Stimulated activated effector memory CD8-positive, alpha-beta T cell treated with anti-CD3 and anti-CD28 coated beads, Interleukin-12 subunit alpha, Interleukin-12 subunit beta, amount 100 ng/mL, for 72 hours (primary cell): ENCODE measurements around the gene KCTD5.

ENCODE experiments used
- ATAC-seq: fragments of 150-1000 bp; cut with Tn5 transposase; 2 replicates; pipeline ENCODE4 v1.10.0; 2021
- DNase-seq, 2 donors: peaks; one replicate each; pipeline ENCODE4 v3.0.0; 2021 to 2022; ENCODE audit warnings: low spot score in 2 of 2
- H3K27ac Mint-ChIP-seq: one replicate; pipeline ENCODE4 v1.8.0; 2022; ENCODE audit warnings: mild to moderate bottlenecking, mixed read lengths
- H3K36me3 Mint-ChIP-seq: one replicate; pipeline ENCODE4 v1.8.0; 2022; ENCODE audit warnings: mild to moderate bottlenecking, mixed read lengths
- H3K4me1 Mint-ChIP-seq: one replicate; pipeline ENCODE4 v1.8.0; 2022; ENCODE audit warnings: mixed read lengths
- H3K4me3 Mint-ChIP-seq: one replicate; pipeline ENCODE4 v1.8.0; 2022; ENCODE audit warnings: mild to moderate bottlenecking, mixed read lengths
- H3K9me3 Mint-ChIP-seq: one replicate; pipeline ENCODE4 v1.8.0; 2022; ENCODE audit warnings: mixed read lengths

KCTD5 gene

GRCh38 chr16:2698965-2699750 lies 16.8 kb downstream of the KCTD5 start:
- H3K9me3 Mint-ChIP-seq = no peaks in the 10 kb centered on the region
- ATAC-seq (no peak), DNase-seq (no peak)
- peaks cover 59% of the 10 kb centered on the region for H3K36me3 Mint-ChIP-seq
- H3K4me1 Mint-ChIP-seq = peaks cover 5% of the 10 kb centered on the region
- no peak overlapping the region for H3K27ac Mint-ChIP-seq
- H3K4me3 Mint-ChIP-seq = no peak overlapping the region

GRCh38 chr16:2699791-2700600 lies 17.7 kb downstream of the KCTD5 start:
- DNase-seq (no peak), ATAC-seq (no peak)
- peaks cover 5% of the 10 kb centered on the region for H3K4me1 Mint-ChIP-seq
- no peaks in the 10 kb centered on the region for H3K9me3 Mint-ChIP-seq
- no peak overlapping the region for H3K4me3 Mint-ChIP-seq
- peaks cover 59% of the 10 kb centered on the region for H3K36me3 Mint-ChIP-seq
- no peak overlapping the region for H3K27ac Mint-ChIP-seq

- no peaks in the 10 kb centered on the region for H3K9me3 Mint-ChIP-seq
- H3K27ac Mint-ChIP-seq = no peak overlapping the region
- no peak for ATAC-seq
- H3K4me1 Mint-ChIP-seq = peaks cover 5% of the 10 kb centered on the region
- DNase-seq = no peak
- peaks cover 61% of the 10 kb centered on the region for H3K36me3 Mint-ChIP-seq
- H3K4me3 Mint-ChIP-seq = no peak overlapping the region
These were observed 18.5 kb downstream of the KCTD5 start for GRCh38 chr16:2700786-2701185.

- peaks cover 66% of the 10 kb centered on the region for H3K36me3 Mint-ChIP-seq
- no peak overlapping the region for H3K27ac Mint-ChIP-seq
- ATAC-seq = no peak
- H3K9me3 Mint-ChIP-seq = no peaks in the 10 kb centered on the region
- no peak overlapping the region for H3K4me3 Mint-ChIP-seq
- no peak for DNase-seq
- peaks cover 5% of the 10 kb centered on the region for H3K4me1 Mint-ChIP-seq
These were observed 18.9 kb downstream of the KCTD5 start for GRCh38 chr16:2701272-2701671.

- Mint-ChIP-seq H3K9me3 (no peaks in the 10 kb centered on the region), H3K36me3 (peaks cover 62% of the 10 kb centered on the region), H3K27ac (no peak overlapping the region), H3K4me3 (no peak overlapping the region), H3K4me1 (peaks cover 3% of the 10 kb centered on the region)
- DNase-seq = no peak
- ATAC-seq = no peak
These were observed 19.6 kb downstream of the KCTD5 start for GRCh38 chr16:2701713-2702437.

GRCh38 chr16:2702438-2702825 lies 20.1 kb downstream of the KCTD5 start:
- no peak for ATAC-seq
- peaks cover 62% of the 10 kb centered on the region for H3K36me3 Mint-ChIP-seq

GRCh38 chr16:2702871-2703745 lies 20.8 kb downstream of the KCTD5 start:
- DNase-seq (no peak), ATAC-seq (no peak)
- Mint-ChIP-seq H3K9me3 (no peaks in the 10 kb centered on the region), H3K4me1 (no peaks in the 10 kb centered on the region), H3K4me3 (no peak overlapping the region), H3K36me3 (peaks cover 62% of the 10 kb centered on the region), H3K27ac (no peak overlapping the region)

More at GRCh38 chr16:2702438-2702825, 20.1 kb downstream of the KCTD5 start:
- DNase-seq = no peak
- H3K4me1 Mint-ChIP-seq = no peaks in the 10 kb centered on the region
- no peaks in the 10 kb centered on the region for H3K9me3 Mint-ChIP-seq
- no peak overlapping the region for H3K27ac Mint-ChIP-seq
- H3K4me3 Mint-ChIP-seq = no peak overlapping the region

GRCh38 chr16:2704166-2704982 lies 22.1 kb downstream of the KCTD5 start:
- ATAC-seq = no peak
- H3K36me3 Mint-ChIP-seq = peaks cover 63% of the 10 kb centered on the region
- H3K27ac Mint-ChIP-seq = no peak overlapping the region
- no peaks in the 10 kb centered on the region for H3K9me3 Mint-ChIP-seq
- H3K4me1 Mint-ChIP-seq = no peaks in the 10 kb centered on the region
- DNase-seq = no peak
- H3K4me3 Mint-ChIP-seq = no peak overlapping the region

GRCh38 chr16:2704983-2705275 lies 22.6 kb downstream of the KCTD5 start:
- no peak overlapping the region for H3K4me3 Mint-ChIP-seq
- DNase-seq (no peak), ATAC-seq (no peak)
- H3K9me3 Mint-ChIP-seq = no peaks in the 10 kb centered on the region
- H3K36me3 Mint-ChIP-seq = peaks cover 57% of the 10 kb centered on the region
- no peaks in the 10 kb centered on the region for H3K4me1 Mint-ChIP-seq
- H3K27ac Mint-ChIP-seq = no peak overlapping the region

- no peak overlapping the region for H3K27ac Mint-ChIP-seq
- peaks cover 56% of the 10 kb centered on the region for H3K36me3 Mint-ChIP-seq
- no peaks in the 10 kb centered on the region for H3K4me1 Mint-ChIP-seq
- no peaks in the 10 kb centered on the region for H3K9me3 Mint-ChIP-seq
- H3K4me3 Mint-ChIP-seq = no peak overlapping the region
- ATAC-seq = no peak
- DNase-seq = no peak
These were observed 23.0 kb downstream of the KCTD5 start for GRCh38 chr16:2705351-2705750.

- DNase-seq (no peak), ATAC-seq (no peak)
- Mint-ChIP-seq H3K9me3 (no peaks in the 10 kb centered on the region), H3K4me1 (no peaks in the 10 kb centered on the region), H3K4me3 (no peak overlapping the region), H3K36me3 (peaks cover 51% of the 10 kb centered on the region), H3K27ac (no peak overlapping the region)
These were observed 23.8 kb downstream of the KCTD5 start for GRCh38 chr16:2706085-2706484.

- no peaks in the 10 kb centered on the region for H3K4me1 Mint-ChIP-seq
- ATAC-seq (no peak), DNase-seq (no peak)
- peaks cover 51% of the 10 kb centered on the region for H3K36me3 Mint-ChIP-seq
- no peak overlapping the region for H3K4me3 Mint-ChIP-seq
- no peak overlapping the region for H3K27ac Mint-ChIP-seq
- no peaks in the 10 kb centered on the region for H3K9me3 Mint-ChIP-seq
These were observed 24.4 kb downstream of the KCTD5 start for GRCh38 chr16:2706611-2707311.

- H3K36me3 Mint-ChIP-seq = peaks cover 43% of the 10 kb centered on the region
- no peak for DNase-seq
- ATAC-seq = no peak
- H3K9me3 Mint-ChIP-seq = no peaks in the 10 kb centered on the region
- no peak overlapping the region for H3K27ac Mint-ChIP-seq
- no peak overlapping the region for H3K4me3 Mint-ChIP-seq
- no peaks in the 10 kb centered on the region for H3K4me1 Mint-ChIP-seq
These were observed 25.3 kb downstream of the KCTD5 start for GRCh38 chr16:2707368-2708289.
